ENCODE measurements around the gene EVA1A. TPM values are rescaled to one million over a fixed set of nuclear protein-coding genes. Genes with fewer than 3 reads are reported as not detected.

Gene EVA1A
- total RNA-seq, 4 donors from 2014 or later = 0.17 to 1.2 (median 0.69) TPM; not detected in 1

- Histone ChIP-seq H3K4me1 (no peaks in the 10 kb centered on the region), H3K9me3 (peaks cover 0 to 8% (median 6%) of the 10 kb centered on the region in 4 donors), H3K27me3 (no peaks in the 10 kb centered on the region), H3K27ac (replicated peaks in 1 of 4) (no peak overlapping the region), H3K36me3 (no peaks in the 10 kb centered on the region), H3K4me3 (no peak overlapping the region)
- no peak for DNase-seq (ENCODE audit: extremely low spot score)
- intact Hi-C loops (cut with DNase I) = no loop called here
- WGBS = 93% methylated on average over 7 of the region's 7 CpGs
- TF ChIP-seq CTCF (IDR thresholded peaks at IDR 0.05) = no peak
- TF ChIP-seq POLR2AphosphoS5 (IDR thresholded peaks at IDR 0.05) = no peak
- no peak for TF ChIP-seq POLR2A (IDR thresholded peaks at IDR 0.05; ENCODE audit: low read depth)
- no peak for TF ChIP-seq EP300 (IDR thresholded peaks at IDR 0.05)
Measured at GRCh38 chr2:75515584-75516368, 45.0 kb downstream of the EVA1A start.

GRCh38 chr2:75513616-75514170, 47.0 kb downstream of the EVA1A start:
- no peak for DNase-seq (ENCODE audit: extremely low spot score)
- H3K9me3 ChIP-seq = peaks cover 0 to 8% (median 6%) of the 10 kb centered on the region in 4 donors
- no peaks in the 10 kb centered on the region for H3K36me3 ChIP-seq
- TF ChIP-seq POLR2AphosphoS5 (IDR thresholded peaks at IDR 0.05) (no peak), EP300 (IDR thresholded peaks at IDR 0.05) (no peak), CTCF (IDR thresholded peaks at IDR 0.05) (no peak), POLR2A (IDR thresholded peaks at IDR 0.05; ENCODE audit: low read depth) (no peak)
- H3K4me3 ChIP-seq = no peak overlapping the region
- H3K27me3 ChIP-seq = no peaks in the 10 kb centered on the region
- intact Hi-C loops (cut with DNase I) = no loop called here
- WGBS = 87% methylated on average over 4 of the region's 4 CpGs
- no peak overlapping the region for H3K27ac ChIP-seq (replicated peaks in 1 of 4)
- H3K4me1 ChIP-seq = no peaks in the 10 kb centered on the region

- Histone ChIP-seq H3K4me1 (no peaks in the 10 kb centered on the region), H3K27ac (replicated peaks in 1 of 4) (no peak overlapping the region), H3K36me3 (no peaks in the 10 kb centered on the region), H3K9me3 (peaks cover 0 to 8% (median 6%) of the 10 kb centered on the region in 4 donors), H3K4me3 (no peak overlapping the region), H3K27me3 (no peaks in the 10 kb centered on the region)
- intact Hi-C loops (cut with DNase I) = no loop called here
- TF ChIP-seq POLR2A (IDR thresholded peaks at IDR 0.05; ENCODE audit: low read depth) (no peak), CTCF (IDR thresholded peaks at IDR 0.05) (no peak), EP300 (IDR thresholded peaks at IDR 0.05) (no peak), POLR2AphosphoS5 (IDR thresholded peaks at IDR 0.05) (no peak)
- DNase-seq (ENCODE audit: extremely low spot score) = no peak
Measured at GRCh38 chr2:75512455-75513212, 48.1 kb downstream of the EVA1A start.

DNA sequence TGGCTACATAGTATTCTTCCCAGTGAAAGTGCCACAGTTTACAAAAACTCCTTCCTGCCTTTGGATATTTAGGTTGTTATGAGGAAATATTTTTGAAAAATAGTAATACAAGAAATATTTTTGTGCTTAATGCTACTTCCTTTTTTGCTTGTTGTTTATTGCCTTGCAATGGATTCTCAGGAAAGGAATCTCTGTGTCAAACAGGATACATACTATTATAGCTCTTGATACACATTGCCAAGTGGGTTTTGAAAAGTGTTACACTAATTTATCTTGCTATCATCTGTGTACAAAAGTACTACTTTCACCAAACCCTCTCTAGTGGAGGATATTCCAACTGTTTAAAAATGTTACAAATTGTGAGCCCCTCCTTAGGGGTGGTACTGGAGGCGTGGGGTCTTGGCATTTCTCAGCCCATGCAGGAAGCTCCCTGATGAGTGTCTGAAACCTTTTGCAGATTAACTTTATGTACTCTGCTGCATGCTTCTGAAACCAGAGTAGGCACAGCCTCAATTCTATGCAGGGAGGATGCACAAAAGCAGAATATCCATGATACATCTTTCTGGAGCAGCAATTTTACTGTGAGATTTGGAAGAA, 54.5 kb downstream of the EVA1A start:
- no peaks in the 10 kb centered on the region for H3K9me3 ChIP-seq
- TF ChIP-seq POLR2A (IDR thresholded peaks at IDR 0.05; ENCODE audit: low read depth) = no peak
- TF ChIP-seq EP300 (IDR thresholded peaks at IDR 0.05) = no peak
- no peak for TF ChIP-seq POLR2AphosphoS5 (IDR thresholded peaks at IDR 0.05)
- TF ChIP-seq CTCF (IDR thresholded peaks at IDR 0.05) = no peak
- 33% methylated on average over 1 of the region's 1 CpG for WGBS
- no peaks in the 10 kb centered on the region for H3K36me3 ChIP-seq
- no peak overlapping the region for H3K27ac ChIP-seq (replicated peaks in 1 of 4)
- intact Hi-C loops (cut with DNase I) = no loop called here
- DNase-seq (ENCODE audit: extremely low spot score) = no peak
- no peaks in the 10 kb centered on the region for H3K4me1 ChIP-seq
- no peak overlapping the region for H3K4me3 ChIP-seq
- H3K27me3 ChIP-seq = no peaks in the 10 kb centered on the region
